ENCODE results near the gene MYO3B. TPM values are rescaled to one million over a fixed set of nuclear protein-coding genes. Genes with fewer than 3 reads are reported as not detected.
"Not testable (repeated sequence)": the region's sequence is repeated elsewhere in the genome, so short reads cannot be mapped to it uniquely, and the experiment has no call there.

Gene MYO3B
- total RNA-seq, 1 donor, result 0.09 TPM

DNA sequence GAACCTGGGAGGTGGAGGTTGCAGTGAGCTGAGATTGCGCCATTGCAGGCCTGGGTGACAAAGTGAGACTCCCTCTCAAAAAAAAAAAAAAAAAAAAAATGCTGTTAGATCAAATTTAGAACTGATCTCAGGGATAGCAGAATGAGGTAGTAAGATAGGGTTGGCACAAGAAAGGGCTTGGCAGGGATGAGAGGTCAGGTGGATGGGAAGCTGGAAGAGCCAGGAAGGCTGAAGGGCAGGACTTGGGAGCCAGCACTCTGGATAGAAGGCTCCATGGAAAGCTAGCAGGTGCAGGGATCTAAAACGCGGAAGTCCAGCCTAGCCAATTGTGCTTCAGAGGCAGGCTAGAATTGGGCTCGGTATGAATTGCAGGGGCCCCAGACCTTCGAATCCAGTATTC is 286.3 kb downstream of the MYO3B start:
- TF ChIP-seq, protein P1, sequence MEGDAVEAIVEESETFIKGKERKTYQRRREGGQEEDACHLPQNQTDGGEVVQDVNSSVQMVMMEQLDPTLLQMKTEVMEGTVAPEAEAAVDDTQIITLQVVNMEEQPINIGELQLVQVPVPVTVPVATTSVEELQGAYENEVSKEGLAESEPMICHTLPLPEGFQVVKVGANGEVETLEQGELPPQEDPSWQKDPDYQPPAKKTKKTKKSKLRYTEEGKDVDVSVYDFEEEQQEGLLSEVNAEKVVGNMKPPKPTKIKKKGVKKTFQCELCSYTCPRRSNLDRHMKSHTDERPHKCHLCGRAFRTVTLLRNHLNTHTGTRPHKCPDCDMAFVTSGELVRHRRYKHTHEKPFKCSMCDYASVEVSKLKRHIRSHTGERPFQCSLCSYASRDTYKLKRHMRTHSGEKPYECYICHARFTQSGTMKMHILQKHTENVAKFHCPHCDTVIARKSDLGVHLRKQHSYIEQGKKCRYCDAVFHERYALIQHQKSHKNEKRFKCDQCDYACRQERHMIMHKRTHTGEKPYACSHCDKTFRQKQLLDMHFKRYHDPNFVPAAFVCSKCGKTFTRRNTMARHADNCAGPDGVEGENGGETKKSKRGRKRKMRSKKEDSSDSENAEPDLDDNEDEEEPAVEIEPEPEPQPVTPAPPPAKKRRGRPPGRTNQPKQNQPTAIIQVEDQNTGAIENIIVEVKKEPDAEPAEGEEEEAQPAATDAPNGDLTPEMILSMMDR (IDR thresholded peaks at IDR 0.05; ENCODE audit: insufficient read depth, low read length), result no peak
- no peak overlapping the region for H3K4me3 ChIP-seq (ENCODE audit: low read depth, low read length)
- DNase-seq (ENCODE audit: low read depth), result no peak

DNA sequence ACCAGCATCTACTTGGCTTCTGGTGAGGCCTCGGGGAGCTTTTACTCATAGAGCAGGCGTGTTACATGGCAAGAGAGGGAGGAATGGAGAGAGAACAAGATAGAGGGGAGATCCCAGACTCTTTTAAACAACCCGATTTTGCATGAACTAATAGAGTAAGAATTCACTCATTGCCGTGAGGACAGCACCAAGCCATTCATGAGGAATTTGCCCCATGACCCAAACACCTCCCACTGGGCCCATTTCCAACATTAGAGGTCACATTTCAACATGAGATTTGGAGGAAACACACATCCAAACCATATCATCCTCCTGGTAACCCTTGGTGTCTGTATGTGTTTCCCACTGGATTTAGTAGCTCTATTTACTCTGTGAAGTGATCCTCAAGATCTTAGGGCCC is 287.3 kb downstream of the MYO3B start:
- no peak overlapping the region for H3K4me3 ChIP-seq (ENCODE audit: low read depth, low read length)
- TF ChIP-seq, protein P1 (IDR thresholded peaks at IDR 0.05; ENCODE audit: insufficient read depth, low read length), result no peak
- no peak for DNase-seq (ENCODE audit: low read depth)

DNA sequence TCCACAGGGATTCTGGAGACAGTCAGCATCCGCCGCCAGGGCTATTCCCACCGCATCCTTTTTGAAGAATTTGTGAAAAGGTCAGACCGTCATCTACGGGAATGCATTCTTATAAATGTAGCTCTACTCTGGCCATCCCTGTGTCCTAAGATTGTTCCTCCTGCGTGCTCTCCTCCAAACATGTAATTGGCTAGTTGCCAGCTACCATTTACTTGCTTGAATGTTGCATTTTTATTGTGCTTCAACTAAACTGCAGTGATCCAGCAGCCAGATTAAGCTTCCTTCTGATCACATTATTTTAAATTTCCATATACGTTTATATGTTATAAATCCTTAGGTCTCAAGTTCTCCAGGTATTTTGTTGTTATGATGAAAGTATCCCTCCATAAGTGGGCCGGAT is 288.7 kb downstream of the MYO3B start:
- H3K4me3 ChIP-seq (ENCODE audit: low read depth, low read length), result no peak overlapping the region
- no peak for DNase-seq (ENCODE audit: low read depth)
- TF ChIP-seq, protein P1 (IDR thresholded peaks at IDR 0.05; ENCODE audit: insufficient read depth, low read length), result no peak

DNA sequence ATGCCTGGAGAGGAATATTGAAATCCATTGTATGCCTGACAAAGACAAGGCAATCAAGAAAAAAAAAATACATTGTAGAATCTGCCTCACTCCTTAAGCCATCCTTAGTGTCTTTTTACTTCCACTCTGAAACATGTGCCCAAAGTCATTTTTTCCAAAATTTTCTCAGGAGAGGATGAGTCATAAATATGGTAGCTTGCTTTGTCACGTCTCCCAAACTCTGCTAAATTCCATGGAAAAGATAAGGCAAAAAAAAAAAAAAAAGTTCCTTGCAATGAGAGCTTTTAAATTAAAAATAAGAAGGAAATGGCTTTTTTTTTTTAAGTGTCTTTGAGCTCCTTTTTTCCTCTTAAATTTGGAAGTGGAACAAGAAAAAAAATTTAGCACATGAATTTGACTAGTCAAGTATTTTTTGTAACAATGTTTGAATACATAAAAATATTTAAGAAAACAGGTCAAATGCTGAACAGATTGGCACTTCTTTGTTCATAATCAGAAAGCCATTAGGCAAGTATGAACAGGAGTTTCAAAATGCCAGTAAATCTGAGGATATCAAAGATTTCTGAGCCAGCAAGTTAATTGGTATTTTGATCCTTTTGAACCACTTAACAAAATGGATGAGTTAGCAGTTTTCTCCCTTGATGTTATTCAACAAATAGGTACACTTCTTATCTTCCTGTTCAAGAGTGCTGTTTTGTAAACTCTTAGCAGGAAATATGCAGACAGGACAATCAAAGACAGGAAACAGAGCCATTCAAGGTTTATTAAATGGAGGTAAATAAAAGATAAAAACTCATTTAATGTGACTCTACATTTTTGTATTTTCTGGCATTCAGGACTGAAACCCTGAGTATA is 289.8 kb downstream of the MYO3B start:
- DNase-seq (ENCODE audit: low read depth), result peak; percentile 22
- no peak overlapping the region for H3K4me3 ChIP-seq (ENCODE audit: low read depth, low read length)
- TF ChIP-seq, protein P1 (IDR thresholded peaks at IDR 0.05; ENCODE audit: insufficient read depth, low read length), result no peak

DNA sequence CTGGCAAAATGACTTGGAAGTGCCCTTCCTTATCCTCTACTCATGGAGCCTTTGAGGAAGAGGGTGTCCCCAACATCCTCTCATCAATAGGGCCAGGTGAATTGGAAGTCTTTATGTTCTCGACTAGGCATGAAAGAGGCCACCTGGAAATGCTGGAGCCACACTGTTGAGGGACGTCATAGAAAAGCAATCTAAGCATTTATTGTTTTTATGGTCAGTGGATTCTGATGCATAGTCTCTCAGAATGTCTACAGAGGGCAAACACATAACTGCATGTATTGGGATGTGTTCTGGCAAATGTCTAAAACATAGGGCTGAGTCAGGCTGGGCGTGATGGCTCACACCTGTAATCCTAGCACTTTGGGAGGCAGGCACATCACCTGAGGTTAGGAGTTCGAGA is 290.6 kb downstream of the MYO3B start:
- no peak overlapping the region for H3K4me3 ChIP-seq (ENCODE audit: low read depth, low read length)
- TF ChIP-seq, protein P1 (IDR thresholded peaks at IDR 0.05; ENCODE audit: insufficient read depth, low read length), result no peak
- DNase-seq (ENCODE audit: low read depth), result no peak

DNA sequence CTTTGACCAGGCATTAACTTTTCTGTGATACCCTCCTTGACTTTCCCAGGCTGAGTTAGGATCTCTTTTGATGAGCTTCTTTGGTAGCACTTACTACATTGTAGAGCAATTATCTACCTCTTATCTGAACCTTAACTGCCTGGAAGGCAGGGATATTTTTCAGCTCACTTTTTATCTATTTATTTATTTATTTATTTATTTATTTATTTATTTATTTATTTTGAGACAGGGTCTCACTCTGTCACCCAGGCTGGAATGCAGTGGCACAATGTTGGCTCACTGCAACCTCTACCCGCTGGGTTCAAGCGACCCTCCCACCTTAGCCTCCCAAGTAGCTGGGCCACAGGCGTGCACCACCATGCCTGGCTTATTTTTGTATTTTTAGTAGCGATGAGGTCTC is 294.6 kb downstream of the MYO3B start:
- not testable (repeated sequence) for H3K4me3 ChIP-seq (ENCODE audit: low read depth, low read length); DNase-seq (ENCODE audit: low read depth)

DNA sequence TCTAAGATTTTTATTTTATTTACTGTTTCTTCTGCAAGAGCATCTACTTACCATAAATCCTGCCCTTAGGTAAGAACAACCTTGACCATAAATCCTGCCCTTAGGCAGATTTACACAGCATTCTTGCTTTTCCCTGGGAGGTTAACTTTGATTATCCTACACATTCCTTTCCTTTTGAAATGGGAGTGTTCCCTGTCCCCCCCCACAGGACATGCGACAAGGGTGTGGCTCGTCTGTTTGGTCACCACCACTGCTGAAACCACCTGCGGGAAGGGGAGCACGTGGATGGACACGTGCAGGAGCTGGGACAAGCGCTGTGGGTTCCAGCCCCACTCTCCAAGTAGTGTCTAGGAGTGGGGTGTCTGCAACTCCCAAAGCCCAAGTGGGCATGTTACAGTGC is 297.9 kb downstream of the MYO3B start:
- TF ChIP-seq, protein P1 (IDR thresholded peaks at IDR 0.05; ENCODE audit: insufficient read depth, low read length), result no peak
- no peak for DNase-seq (ENCODE audit: low read depth)
- no peak overlapping the region for H3K4me3 ChIP-seq (ENCODE audit: low read depth, low read length)

Data from fibroblast of the aortic adventitia (primary cell).